Measurements from ENCODE around the gene SERPING1. TPM values are rescaled to one million over a fixed set of nuclear protein-coding genes. Genes with fewer than 3 reads are reported as not detected.
A peak's percentile ranks its signal among the peaks of the same experiment; 100 is the strongest.
"Not testable (repeated sequence)": the region's sequence is repeated elsewhere in the genome, so short reads cannot be mapped to it uniquely, and the experiment has no call there.

SERPING1 gene
- polyA plus RNA-seq, 3 donors: 125 to 141 (median 130) TPM

DNA sequence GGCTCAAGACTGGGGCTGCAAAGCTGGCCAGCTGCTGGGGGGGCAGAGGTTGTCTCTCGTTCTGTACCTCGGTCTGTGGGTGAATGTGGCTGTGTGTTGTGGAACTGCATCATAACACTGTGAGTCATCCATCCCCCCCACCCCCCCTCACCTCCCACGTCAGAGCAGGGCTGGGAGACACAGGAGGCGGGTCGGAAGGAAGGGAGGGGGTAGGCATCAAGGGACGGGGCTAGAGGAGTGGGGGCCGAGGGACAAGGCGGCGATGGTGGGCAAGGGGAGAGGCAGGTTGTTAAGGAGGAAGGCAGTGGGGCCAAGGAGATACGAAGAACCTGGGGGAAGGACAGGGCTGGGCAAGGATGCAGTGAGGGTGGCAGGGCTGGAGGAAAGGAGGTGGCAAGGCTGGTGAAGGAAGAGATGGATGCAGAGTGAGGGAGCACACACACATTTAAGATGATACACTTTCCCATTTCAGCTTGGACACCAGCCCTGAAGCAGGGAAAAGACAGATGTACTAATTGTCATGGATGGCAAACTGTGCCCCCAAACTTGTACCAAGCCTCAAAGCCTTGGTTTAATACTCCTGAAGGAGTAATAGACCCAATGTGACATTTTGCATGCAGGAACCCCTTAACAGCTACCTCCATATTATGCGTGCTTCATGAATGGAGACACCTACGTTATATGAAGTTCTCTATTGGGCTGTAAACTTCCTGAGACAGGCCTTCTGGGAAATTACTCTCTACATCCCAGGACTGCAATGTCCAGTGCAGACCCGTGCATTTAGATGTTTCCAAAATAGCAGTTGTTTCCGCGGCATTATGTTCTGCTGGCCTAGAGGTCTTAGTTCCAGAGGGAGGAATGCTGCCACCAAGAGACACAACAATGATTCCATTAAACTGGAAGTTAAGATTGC lies 52.6 kb downstream of the SERPING1 start, which contains the start of gene YPEL4:
TSS of gene YPEL4 (minus strand) at position 87 of the 913 bp plus-strand sequence. CDS start 2,805 bp downstream, outside the sequence.
- peak; percentile 78 for DNase-seq

GRCh38 chr11:57650739-57651090 lies 53.2 kb downstream of the SERPING1 start:
- no peak for DNase-seq

GRCh38 chr11:57651408-57651807 lies 53.9 kb downstream of the SERPING1 start:
- DNase-seq: no peak

DNA sequence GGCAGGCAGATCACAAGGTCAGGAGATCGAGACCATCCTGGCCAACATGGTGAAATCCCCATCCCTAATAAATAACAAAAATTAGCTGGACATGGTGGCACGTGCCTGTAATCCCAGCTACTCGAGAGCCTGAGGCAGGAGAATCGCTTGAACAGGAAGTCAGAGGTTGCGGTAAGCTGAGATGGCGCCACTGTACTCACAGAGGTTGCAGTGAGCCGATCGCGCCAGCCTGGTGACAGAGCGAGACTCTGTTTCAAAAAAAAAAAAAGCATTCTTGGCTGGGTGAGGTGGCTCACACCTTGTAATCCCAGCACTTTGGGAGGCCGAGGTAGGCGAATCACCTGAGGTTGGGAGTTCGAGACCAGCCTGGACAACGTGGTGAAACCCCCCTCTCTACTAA lies 54.7 kb downstream of the SERPING1 start:
- not testable (repeated sequence) for DNase-seq

- DNase-seq: no peak
Observed at GRCh38 chr11:57652662-57653061, 55.2 kb downstream of the SERPING1 start.

- DNase-seq: no peak
Observed at GRCh38 chr11:57653163-57653562, 55.7 kb downstream of the SERPING1 start.

GRCh38 chr11:57656885-57657193 lies 59.4 kb downstream of the SERPING1 start:
- DNase-seq: no peak

GRCh38 chr11:57657194-57658022 lies 59.9 kb downstream of the SERPING1 start, which contains the start of gene CLP1:
CLP1 (plus strand) TSS chr11:57657762; CDS start chr11:57659477, 1,715 bp downstream.
- DNase-seq: peak; percentile 99

GRCh38 chr11:57658023-57658361 lies 60.5 kb downstream of the SERPING1 start:
- no peak for DNase-seq

DNA sequence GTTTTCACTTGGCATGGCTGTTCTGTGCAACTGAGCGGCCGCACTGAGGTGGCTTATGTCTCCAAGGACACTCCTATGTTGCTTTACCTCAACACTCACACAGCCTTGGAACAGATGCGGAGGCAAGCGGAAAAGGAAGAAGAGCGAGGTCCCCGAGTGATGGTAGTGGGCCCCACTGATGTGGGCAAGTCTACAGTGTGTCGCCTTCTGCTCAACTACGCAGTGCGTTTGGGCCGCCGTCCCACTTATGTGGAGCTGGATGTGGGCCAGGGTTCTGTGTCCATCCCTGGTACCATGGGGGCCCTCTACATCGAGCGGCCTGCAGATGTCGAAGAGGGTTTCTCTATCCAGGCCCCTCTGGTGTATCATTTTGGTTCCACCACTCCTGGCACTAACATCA lies 62.2 kb downstream of the SERPING1 start:
- no peak for DNase-seq

DNA sequence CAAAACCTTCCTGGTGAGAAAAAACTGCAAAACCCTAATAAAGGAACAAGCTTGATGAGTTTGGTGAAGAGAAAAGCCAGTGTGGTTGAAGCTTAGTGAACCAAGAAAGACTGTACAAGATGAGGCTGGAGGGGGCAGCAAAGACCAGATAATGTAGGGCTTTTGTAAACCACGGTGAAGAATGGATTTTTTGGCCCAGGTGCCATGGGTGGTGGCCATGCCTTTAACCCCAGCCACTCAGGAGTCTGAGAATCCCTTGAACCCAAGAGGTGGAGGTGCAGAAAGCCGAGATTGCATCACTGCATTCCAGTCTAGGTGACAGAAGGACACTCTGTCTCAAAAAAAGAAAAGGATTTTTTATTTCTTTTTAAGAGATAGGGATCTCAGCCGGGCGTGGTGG lies 65.4 kb downstream of the SERPING1 start:
- DNase-seq: no peak

DNA sequence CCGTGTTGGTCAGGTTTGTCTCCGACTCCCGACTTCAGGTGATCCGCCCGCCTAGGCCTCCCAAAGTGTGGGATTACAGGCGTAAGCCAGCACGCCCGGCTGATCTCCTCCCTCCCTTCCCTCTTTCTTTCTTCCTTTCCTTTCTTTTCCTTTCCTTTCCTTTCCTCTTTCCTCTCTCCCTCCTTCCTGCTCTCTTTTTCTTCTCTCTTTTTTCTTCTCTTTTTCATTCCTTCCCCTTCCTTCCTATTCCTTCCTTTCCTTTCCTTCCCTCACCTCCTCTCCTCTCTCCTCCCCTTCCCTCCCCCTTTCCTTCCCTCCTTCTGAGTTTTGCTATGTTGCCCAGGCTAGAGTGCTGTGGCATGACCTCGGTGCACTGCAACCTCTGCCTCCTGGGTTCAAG lies 66.5 kb downstream of the SERPING1 start:
- DNase-seq: no peak

Other genes with a start within 250 kb of the SERPING1 start
- gene PRG3, start 216.5 kb upstream of the SERPING1 start, polyA plus RNA-seq (ENCODE audit: insufficient read length in 3 of 3): under 1 TPM; 0.26 to 0.77 (median 0.52) TPM
- gene PRG2, start 207.0 kb upstream of the SERPING1 start, polyA plus RNA-seq (ENCODE audit: insufficient read length in 3 of 3): 1 to 10 TPM in 1 of 3 donors, under 1 TPM in 2; 0.59 to 1.5 (median 0.88) TPM
- gene SLC43A3, start 170.6 kb upstream of the SERPING1 start, polyA plus RNA-seq (ENCODE audit: insufficient read length in 3 of 3): 10 to 100 TPM; 20.3 to 25.0 (median 24.4) TPM
- 1 to 10 TPM; 2.8 to 4.7 (median 3.8) TPM for gene RTN4RL2, start 137.2 kb upstream of the SERPING1 start, polyA plus RNA-seq (ENCODE audit: insufficient read length in 3 of 3)
- gene SLC43A1, start 82.0 kb upstream of the SERPING1 start, polyA plus RNA-seq (ENCODE audit: insufficient read length in 3 of 3): 1 to 10 TPM; 5.0 to 6.5 (median 5.5) TPM
- gene TIMM10, start 66.9 kb upstream of the SERPING1 start, polyA plus RNA-seq (ENCODE audit: insufficient read length in 3 of 3): 10 to 100 TPM; 33.1 to 47.7 (median 40.0) TPM
- under 1 TPM; 0.17 to 0.37 (median 0.30) TPM for gene SMTNL1, start 60.1 kb upstream of the SERPING1 start, polyA plus RNA-seq (ENCODE audit: insufficient read length in 3 of 3)
- gene UBE2L6, start 30.0 kb upstream of the SERPING1 start, polyA plus RNA-seq (ENCODE audit: insufficient read length in 3 of 3): 10 to 100 TPM; 30.6 to 40.3 (median 34.2) TPM
- 1 to 10 TPM; 2.0 to 5.9 (median 4.3) TPM for gene YPEL4, start 52.2 kb downstream of the SERPING1 start, polyA plus RNA-seq (ENCODE audit: insufficient read length in 3 of 3)
- 10 to 100 TPM; 15.2 to 17.9 (median 15.8) TPM for gene CLP1, start 60.1 kb downstream of the SERPING1 start, polyA plus RNA-seq (ENCODE audit: insufficient read length in 3 of 3)
- 10 to 100 TPM; 53.7 to 59.9 (median 54.9) TPM for gene ZDHHC5, start 70.4 kb downstream of the SERPING1 start, polyA plus RNA-seq (ENCODE audit: insufficient read length in 3 of 3)
- 10 to 100 TPM; 21.3 to 24.3 (median 22.9) TPM for gene MED19, start 114.5 kb downstream of the SERPING1 start, polyA plus RNA-seq (ENCODE audit: insufficient read length in 3 of 3)
- gene TMX2, start 114.9 kb downstream of the SERPING1 start, polyA plus RNA-seq (ENCODE audit: insufficient read length in 3 of 3): 100 to 1,000 TPM; 114 to 123 (median 118) TPM
- 100 to 1,000 TPM; 126 to 150 (median 149) TPM for gene SELENOH, start 143.8 kb downstream of the SERPING1 start, polyA plus RNA-seq (ENCODE audit: insufficient read length in 3 of 3)
- gene BTBD18, start 154.1 kb downstream of the SERPING1 start, polyA plus RNA-seq (ENCODE audit: insufficient read length in 3 of 3): under 1 TPM; 0.14 to 0.50 (median 0.48) TPM
- 100 to 1,000 TPM; 190 to 240 (median 218) TPM for gene CTNND1, start 164.1 kb downstream of the SERPING1 start, polyA plus RNA-seq (ENCODE audit: insufficient read length in 3 of 3)

All from renal pelvis (tissue), 4 donors.